ENCODE data around the gene SSBP3.

GRCh38 chr1:54323324-54323739, 82.9 kb downstream of the SSBP3 start:
- TF ChIP-seq LEF1 (IDR thresholded peaks at IDR 0.05; ENCODE audit: borderline replicate concordance) (no peak), FOXM1 (IDR thresholded peaks at IDR 0.05; ENCODE audit: borderline replicate concordance) (no peak), SP1 (IDR thresholded peaks at IDR 0.05) (no peak), BHLHE40 (IDR thresholded peaks at IDR 0.05; ENCODE audit: borderline replicate concordance) (no peak), SUZ12 (IDR thresholded peaks at IDR 0.05) (no peak), ELF4 (IDR thresholded peaks at IDR 0.05) (no peak), FOXA1 (IDR thresholded peaks at IDR 0.05) (no peak), FOXK2 (IDR thresholded peaks at IDR 0.05) (no peak), PKNOX1 (IDR thresholded peaks at IDR 0.05) (no peak), HDGF (IDR thresholded peaks at IDR 0.05; ENCODE audit: borderline replicate concordance) (no peak), L3MBTL2 (conservative IDR thresholded peaks at IDR 0.05) (no peak)

Data from HEK293T (cell line).